ENCODE data around the gene MAP4K4.

MAP4K4 gene

GRCh38 chr2:101808006-101808562 lies 110.6 kb downstream of the MAP4K4 start:
- in situ Hi-C loops (cut with HindIII; ENCODE audit: low sequenced_read_pairs) = no loop called here

GRCh38 chr2:101809698-101810097 lies 112.2 kb downstream of the MAP4K4 start:
- in situ Hi-C loops (cut with HindIII; ENCODE audit: low sequenced_read_pairs) = no loop called here

- in situ Hi-C loops (cut with HindIII; ENCODE audit: low sequenced_read_pairs) = no loop called here
Measured at GRCh38 chr2:101811226-101812015, 113.9 kb downstream of the MAP4K4 start.

- in situ Hi-C loops (cut with HindIII; ENCODE audit: low sequenced_read_pairs) = no loop called here
Measured at GRCh38 chr2:101812226-101812625, 114.7 kb downstream of the MAP4K4 start.

GRCh38 chr2:101814752-101815151 lies 117.2 kb downstream of the MAP4K4 start:
- in situ Hi-C loops (cut with HindIII; ENCODE audit: low sequenced_read_pairs) = no loop called here

- in situ Hi-C loops (cut with HindIII; ENCODE audit: low sequenced_read_pairs) = no loop called here
Measured at GRCh38 chr2:101815154-101815553, 117.6 kb downstream of the MAP4K4 start.

GRCh38 chr2:101815739-101816391 lies 118.4 kb downstream of the MAP4K4 start:
- in situ Hi-C loops (cut with HindIII; ENCODE audit: low sequenced_read_pairs) = no loop called here

GRCh38 chr2:101816598-101816997 lies 119.1 kb downstream of the MAP4K4 start:
- in situ Hi-C loops (cut with HindIII; ENCODE audit: low sequenced_read_pairs) = no loop called here

GRCh38 chr2:101817481-101817880 lies 120.0 kb downstream of the MAP4K4 start:
- in situ Hi-C loops (cut with HindIII; ENCODE audit: low sequenced_read_pairs) = no loop called here

- in situ Hi-C loops (cut with HindIII; ENCODE audit: low sequenced_read_pairs) = no loop called here
Measured at GRCh38 chr2:101818531-101819451, 121.3 kb downstream of the MAP4K4 start.

- in situ Hi-C loops (cut with HindIII; ENCODE audit: low sequenced_read_pairs) = no loop called here
Measured at GRCh38 chr2:101820519-101820918, 123.0 kb downstream of the MAP4K4 start.

GRCh38 chr2:101821059-101821805 lies 123.7 kb downstream of the MAP4K4 start:
- in situ Hi-C loops (cut with HindIII; ENCODE audit: low sequenced_read_pairs) = no loop called here

- in situ Hi-C loops (cut with HindIII; ENCODE audit: low sequenced_read_pairs) = no loop called here
Measured at GRCh38 chr2:101821828-101822458, 124.4 kb downstream of the MAP4K4 start.

GRCh38 chr2:101823347-101823791 lies 125.9 kb downstream of the MAP4K4 start:
- in situ Hi-C loops (cut with HindIII; ENCODE audit: low sequenced_read_pairs) = no loop called here

GRCh38 chr2:101823859-101824258 lies 126.4 kb downstream of the MAP4K4 start:
- in situ Hi-C loops (cut with HindIII; ENCODE audit: low sequenced_read_pairs) = no loop called here

GRCh38 chr2:101826716-101827115 lies 129.2 kb downstream of the MAP4K4 start:
- in situ Hi-C loops (cut with HindIII; ENCODE audit: low sequenced_read_pairs) = no loop called here

GRCh38 chr2:101827246-101827645 lies 129.7 kb downstream of the MAP4K4 start:
- in situ Hi-C loops (cut with HindIII; ENCODE audit: low sequenced_read_pairs) = no loop called here

- in situ Hi-C loops (cut with HindIII; ENCODE audit: low sequenced_read_pairs) = no loop called here
Measured at GRCh38 chr2:101828257-101828656, 130.8 kb downstream of the MAP4K4 start.

- in situ Hi-C loops (cut with HindIII; ENCODE audit: low sequenced_read_pairs) = no loop called here
Measured at GRCh38 chr2:101828673-101829334, 131.3 kb downstream of the MAP4K4 start.

Measured in endothelial cell of hepatic sinusoid (primary cell).